ENCODE data around the gene PHACTR4.

Gene PHACTR4

GRCh38 chr1:28526886-28527285 is 157.3 kb downstream of the PHACTR4 start:
- H4K20me1 ChIP-seq (ENCODE audit: low read depth, low read length): no peaks in the 10 kb centered on the region
- TF ChIP-seq, protein P1, sequence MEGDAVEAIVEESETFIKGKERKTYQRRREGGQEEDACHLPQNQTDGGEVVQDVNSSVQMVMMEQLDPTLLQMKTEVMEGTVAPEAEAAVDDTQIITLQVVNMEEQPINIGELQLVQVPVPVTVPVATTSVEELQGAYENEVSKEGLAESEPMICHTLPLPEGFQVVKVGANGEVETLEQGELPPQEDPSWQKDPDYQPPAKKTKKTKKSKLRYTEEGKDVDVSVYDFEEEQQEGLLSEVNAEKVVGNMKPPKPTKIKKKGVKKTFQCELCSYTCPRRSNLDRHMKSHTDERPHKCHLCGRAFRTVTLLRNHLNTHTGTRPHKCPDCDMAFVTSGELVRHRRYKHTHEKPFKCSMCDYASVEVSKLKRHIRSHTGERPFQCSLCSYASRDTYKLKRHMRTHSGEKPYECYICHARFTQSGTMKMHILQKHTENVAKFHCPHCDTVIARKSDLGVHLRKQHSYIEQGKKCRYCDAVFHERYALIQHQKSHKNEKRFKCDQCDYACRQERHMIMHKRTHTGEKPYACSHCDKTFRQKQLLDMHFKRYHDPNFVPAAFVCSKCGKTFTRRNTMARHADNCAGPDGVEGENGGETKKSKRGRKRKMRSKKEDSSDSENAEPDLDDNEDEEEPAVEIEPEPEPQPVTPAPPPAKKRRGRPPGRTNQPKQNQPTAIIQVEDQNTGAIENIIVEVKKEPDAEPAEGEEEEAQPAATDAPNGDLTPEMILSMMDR (IDR thresholded peaks at IDR 0.05; ENCODE audit: insufficient read depth, low read length, poor library complexity, severe bottlenecking): no peak
- no peak for TF ChIP-seq EZH2phosphoT487 (conservative IDR thresholded peaks at IDR 0.05; ENCODE audit: low read length)
- H2AFZ ChIP-seq (ENCODE audit: low read depth, low read length, severe bottlenecking): no peak overlapping the region
- H3K9me3 ChIP-seq (ENCODE audit: insufficient read depth, low read length): no peaks in the 10 kb centered on the region
- H3K27me3 ChIP-seq (ENCODE audit: low read length): no peaks in the 10 kb centered on the region
- H3F3A ChIP-seq (ENCODE audit: insufficient read depth): no peaks in the 10 kb centered on the region
- no peak overlapping the region for H3K27ac ChIP-seq (ENCODE audit: low read depth, low read length)
- peaks cover 71% of the 10 kb centered on the region for H3K79me2 ChIP-seq (ENCODE audit: insufficient read depth, low read length)
- no peak overlapping the region for H3K4me2 ChIP-seq (ENCODE audit: low read depth, low read length, poor library complexity, severe bottlenecking)
- H3K9me2 ChIP-seq (replicated peaks; ENCODE audit: insufficient read depth, low read length): no peaks in the 10 kb centered on the region
- H3K36me3 ChIP-seq (ENCODE audit: low read length): 0 out of 2 replicates have a peak, but pooled peaks cover 5% of the 10 kb centered on the region
- H3K9ac ChIP-seq (ENCODE audit: low read length): no peak overlapping the region
- no peak overlapping the region for H3K4me3 ChIP-seq (ENCODE audit: insufficient read depth, low read length, poor library complexity, severe bottlenecking)

- no peaks in the 10 kb centered on the region for H3K27me3 ChIP-seq (ENCODE audit: low read length)
- H3K79me2 ChIP-seq (ENCODE audit: insufficient read depth, low read length): peaks cover 39% of the 10 kb centered on the region
- no peak overlapping the region for H2AFZ ChIP-seq (ENCODE audit: low read depth, low read length, severe bottlenecking)
- H3K9me3 ChIP-seq (ENCODE audit: insufficient read depth, low read length): no peaks in the 10 kb centered on the region
- H3K4me2 ChIP-seq (ENCODE audit: low read depth, low read length, poor library complexity, severe bottlenecking): no peak overlapping the region
- no peaks in the 10 kb centered on the region for H3K9me2 ChIP-seq (replicated peaks; ENCODE audit: insufficient read depth, low read length)
- no peak for TF ChIP-seq EZH2phosphoT487 (conservative IDR thresholded peaks at IDR 0.05; ENCODE audit: low read length)
- TF ChIP-seq, protein P1 (IDR thresholded peaks at IDR 0.05; ENCODE audit: insufficient read depth, low read length, poor library complexity, severe bottlenecking): no peak
- H4K20me1 ChIP-seq (ENCODE audit: low read depth, low read length): no peaks in the 10 kb centered on the region
- no peak overlapping the region for H3K9ac ChIP-seq (ENCODE audit: low read length)
- H3K36me3 ChIP-seq (ENCODE audit: low read length): 0 out of 2 replicates have a peak, but pooled peaks cover 6% of the 10 kb centered on the region
- no peaks in the 10 kb centered on the region for H3F3A ChIP-seq (ENCODE audit: insufficient read depth)
- no peak overlapping the region for H3K4me3 ChIP-seq (ENCODE audit: insufficient read depth, low read length, poor library complexity, severe bottlenecking)
- H3K27ac ChIP-seq (ENCODE audit: low read depth, low read length): no peak overlapping the region
Measured at GRCh38 chr1:28530456-28530855, 160.9 kb downstream of the PHACTR4 start.

GRCh38 chr1:28534671-28535070 is 165.1 kb downstream of the PHACTR4 start:
- Histone ChIP-seq H3K27me3 (ENCODE audit: low read length) (no peaks in the 10 kb centered on the region), H2AFZ (ENCODE audit: low read depth, low read length, severe bottlenecking) (no peak overlapping the region), H3K9ac (ENCODE audit: low read length) (no peak overlapping the region), H3K79me2 (ENCODE audit: insufficient read depth, low read length) (peaks cover 5% of the 10 kb centered on the region; the same call in 1 of the 2 replicates), H3K9me2 (replicated peaks; ENCODE audit: insufficient read depth, low read length) (no peaks in the 10 kb centered on the region), H3K9me3 (ENCODE audit: insufficient read depth, low read length) (no peaks in the 10 kb centered on the region), H3K36me3 (ENCODE audit: low read length) (0 out of 2 replicates have a peak, but pooled peaks cover 5% of the 10 kb centered on the region), H4K20me1 (ENCODE audit: low read depth, low read length) (no peaks in the 10 kb centered on the region), H3K4me2 (ENCODE audit: low read depth, low read length, poor library complexity, severe bottlenecking) (no peak overlapping the region), H3K27ac (ENCODE audit: low read depth, low read length) (no peak overlapping the region), H3K4me3 (ENCODE audit: insufficient read depth, low read length, poor library complexity, severe bottlenecking) (no peak overlapping the region), H3F3A (ENCODE audit: insufficient read depth) (peaks cover 9% of the 10 kb centered on the region; the same call in 1 of the 2 replicates)
- TF ChIP-seq EZH2phosphoT487 (conservative IDR thresholded peaks at IDR 0.05; ENCODE audit: low read length): no peak
- TF ChIP-seq, protein P1 (IDR thresholded peaks at IDR 0.05; ENCODE audit: insufficient read depth, low read length, poor library complexity, severe bottlenecking): no peak

All from SU-DHL-6 (cell line).